ENCODE results near the gene MSTN.

- TF ChIP-seq CTCF (IDR thresholded peaks at IDR 0.05) (no peak), POLR2A (IDR thresholded peaks at IDR 0.05) (no peak), EP300 (IDR thresholded peaks at IDR 0.05) (no peak), POLR2AphosphoS5 (IDR thresholded peaks at IDR 0.05) (no peak)
Observed at GRCh38 chr2:190080527-190081049, 18.1 kb upstream of the MSTN start.
